ENCODE data around the gene C5orf58.

DNA sequence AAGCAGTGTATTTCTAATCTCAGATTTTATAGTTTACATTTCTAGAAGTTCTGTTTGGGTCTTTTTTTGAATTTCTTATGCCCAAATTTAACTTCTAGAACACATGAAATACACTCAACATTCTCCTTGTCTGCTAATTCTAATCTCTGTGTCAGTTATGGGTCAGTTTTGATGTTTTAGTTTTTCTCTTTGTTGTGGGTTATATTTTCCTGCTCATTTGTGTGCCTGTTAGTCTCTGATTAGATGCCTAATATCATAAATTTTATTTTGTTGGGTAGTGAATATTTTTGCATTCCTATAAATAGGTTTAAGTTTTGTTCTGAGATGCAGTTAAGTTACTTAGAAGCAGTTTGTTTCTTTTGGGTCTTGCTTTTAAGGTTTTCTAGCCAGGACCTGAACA is 52.4 kb downstream of the C5orf58 start:
- TF ChIP-seq, protein P1, sequence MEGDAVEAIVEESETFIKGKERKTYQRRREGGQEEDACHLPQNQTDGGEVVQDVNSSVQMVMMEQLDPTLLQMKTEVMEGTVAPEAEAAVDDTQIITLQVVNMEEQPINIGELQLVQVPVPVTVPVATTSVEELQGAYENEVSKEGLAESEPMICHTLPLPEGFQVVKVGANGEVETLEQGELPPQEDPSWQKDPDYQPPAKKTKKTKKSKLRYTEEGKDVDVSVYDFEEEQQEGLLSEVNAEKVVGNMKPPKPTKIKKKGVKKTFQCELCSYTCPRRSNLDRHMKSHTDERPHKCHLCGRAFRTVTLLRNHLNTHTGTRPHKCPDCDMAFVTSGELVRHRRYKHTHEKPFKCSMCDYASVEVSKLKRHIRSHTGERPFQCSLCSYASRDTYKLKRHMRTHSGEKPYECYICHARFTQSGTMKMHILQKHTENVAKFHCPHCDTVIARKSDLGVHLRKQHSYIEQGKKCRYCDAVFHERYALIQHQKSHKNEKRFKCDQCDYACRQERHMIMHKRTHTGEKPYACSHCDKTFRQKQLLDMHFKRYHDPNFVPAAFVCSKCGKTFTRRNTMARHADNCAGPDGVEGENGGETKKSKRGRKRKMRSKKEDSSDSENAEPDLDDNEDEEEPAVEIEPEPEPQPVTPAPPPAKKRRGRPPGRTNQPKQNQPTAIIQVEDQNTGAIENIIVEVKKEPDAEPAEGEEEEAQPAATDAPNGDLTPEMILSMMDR (IDR thresholded peaks at IDR 0.05) = no peak
- no peak for TF ChIP-seq POLR2A (IDR thresholded peaks at IDR 0.05)
